ENCODE measurements around the gene DNAJB13.

DNA sequence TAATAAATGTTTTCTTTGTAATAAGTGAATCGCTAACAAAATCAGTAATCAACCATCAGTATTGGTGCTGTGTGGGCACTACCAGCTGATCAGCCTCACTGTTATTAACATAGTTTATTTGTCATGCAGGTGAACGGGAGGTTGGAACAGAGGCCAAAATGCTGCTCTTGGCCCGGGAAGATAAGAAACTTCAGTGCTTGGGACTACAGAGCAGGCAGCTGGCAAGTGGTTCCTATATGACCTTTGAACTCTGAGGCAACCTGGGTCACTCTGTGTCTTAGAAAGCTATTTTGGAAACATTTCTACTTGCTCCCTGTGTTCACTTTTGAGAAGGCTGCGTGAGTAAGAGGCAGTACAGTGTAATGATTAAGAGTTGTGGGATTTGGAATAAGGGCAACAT lies 36.5 kb upstream of the DNAJB13 start:
- TF ChIP-seq, protein P1, sequence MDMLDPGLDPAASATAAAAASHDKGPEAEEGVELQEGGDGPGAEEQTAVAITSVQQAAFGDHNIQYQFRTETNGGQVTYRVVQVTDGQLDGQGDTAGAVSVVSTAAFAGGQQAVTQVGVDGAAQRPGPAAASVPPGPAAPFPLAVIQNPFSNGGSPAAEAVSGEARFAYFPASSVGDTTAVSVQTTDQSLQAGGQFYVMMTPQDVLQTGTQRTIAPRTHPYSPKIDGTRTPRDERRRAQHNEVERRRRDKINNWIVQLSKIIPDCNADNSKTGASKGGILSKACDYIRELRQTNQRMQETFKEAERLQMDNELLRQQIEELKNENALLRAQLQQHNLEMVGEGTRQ (IDR thresholded peaks at IDR 0.05; ENCODE audit: borderline replicate concordance, low read depth, low read length): no peak
- TF ChIP-seq, protein P2, sequence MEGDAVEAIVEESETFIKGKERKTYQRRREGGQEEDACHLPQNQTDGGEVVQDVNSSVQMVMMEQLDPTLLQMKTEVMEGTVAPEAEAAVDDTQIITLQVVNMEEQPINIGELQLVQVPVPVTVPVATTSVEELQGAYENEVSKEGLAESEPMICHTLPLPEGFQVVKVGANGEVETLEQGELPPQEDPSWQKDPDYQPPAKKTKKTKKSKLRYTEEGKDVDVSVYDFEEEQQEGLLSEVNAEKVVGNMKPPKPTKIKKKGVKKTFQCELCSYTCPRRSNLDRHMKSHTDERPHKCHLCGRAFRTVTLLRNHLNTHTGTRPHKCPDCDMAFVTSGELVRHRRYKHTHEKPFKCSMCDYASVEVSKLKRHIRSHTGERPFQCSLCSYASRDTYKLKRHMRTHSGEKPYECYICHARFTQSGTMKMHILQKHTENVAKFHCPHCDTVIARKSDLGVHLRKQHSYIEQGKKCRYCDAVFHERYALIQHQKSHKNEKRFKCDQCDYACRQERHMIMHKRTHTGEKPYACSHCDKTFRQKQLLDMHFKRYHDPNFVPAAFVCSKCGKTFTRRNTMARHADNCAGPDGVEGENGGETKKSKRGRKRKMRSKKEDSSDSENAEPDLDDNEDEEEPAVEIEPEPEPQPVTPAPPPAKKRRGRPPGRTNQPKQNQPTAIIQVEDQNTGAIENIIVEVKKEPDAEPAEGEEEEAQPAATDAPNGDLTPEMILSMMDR (IDR thresholded peaks at IDR 0.05 in 2 of 3, conservative IDR thresholded peaks at IDR 0.05 in 1 of 3; ENCODE audit: control insufficient read depth in 2 of 3, extremely low read depth in 1 of 3, insufficient read depth in 1 of 3, low read depth in 3 of 3, low read length in 3 of 3): no peak
- TF ChIP-seq EZH2 (IDR thresholded peaks at IDR 0.05; ENCODE audit: borderline replicate concordance, control insufficient read depth, low read depth, low read length) (no peak), CHD2 (IDR thresholded peaks at IDR 0.05; ENCODE audit: borderline replicate concordance, low read depth, low read length) (no peak), POLR2AphosphoS5 (IDR thresholded peaks at IDR 0.05; ENCODE audit: low read length) (no peak), TBL1XR1 (IDR thresholded peaks at IDR 0.05; ENCODE audit: low read depth, low read length) (no peak), POLR2A (IDR thresholded peaks at IDR 0.05; ENCODE audit: low read depth, low read length) (no peak), JUND (IDR thresholded peaks at IDR 0.05; ENCODE audit: low read depth, low read length) (no peak), ZNF274 (IDR thresholded peaks at IDR 0.05; ENCODE audit: insufficient read depth, insufficient read length) (no peak), KDM1A (IDR thresholded peaks at IDR 0.05; ENCODE audit: borderline replicate concordance) (no peak)
- TF ChIP-seq, protein P3, sequence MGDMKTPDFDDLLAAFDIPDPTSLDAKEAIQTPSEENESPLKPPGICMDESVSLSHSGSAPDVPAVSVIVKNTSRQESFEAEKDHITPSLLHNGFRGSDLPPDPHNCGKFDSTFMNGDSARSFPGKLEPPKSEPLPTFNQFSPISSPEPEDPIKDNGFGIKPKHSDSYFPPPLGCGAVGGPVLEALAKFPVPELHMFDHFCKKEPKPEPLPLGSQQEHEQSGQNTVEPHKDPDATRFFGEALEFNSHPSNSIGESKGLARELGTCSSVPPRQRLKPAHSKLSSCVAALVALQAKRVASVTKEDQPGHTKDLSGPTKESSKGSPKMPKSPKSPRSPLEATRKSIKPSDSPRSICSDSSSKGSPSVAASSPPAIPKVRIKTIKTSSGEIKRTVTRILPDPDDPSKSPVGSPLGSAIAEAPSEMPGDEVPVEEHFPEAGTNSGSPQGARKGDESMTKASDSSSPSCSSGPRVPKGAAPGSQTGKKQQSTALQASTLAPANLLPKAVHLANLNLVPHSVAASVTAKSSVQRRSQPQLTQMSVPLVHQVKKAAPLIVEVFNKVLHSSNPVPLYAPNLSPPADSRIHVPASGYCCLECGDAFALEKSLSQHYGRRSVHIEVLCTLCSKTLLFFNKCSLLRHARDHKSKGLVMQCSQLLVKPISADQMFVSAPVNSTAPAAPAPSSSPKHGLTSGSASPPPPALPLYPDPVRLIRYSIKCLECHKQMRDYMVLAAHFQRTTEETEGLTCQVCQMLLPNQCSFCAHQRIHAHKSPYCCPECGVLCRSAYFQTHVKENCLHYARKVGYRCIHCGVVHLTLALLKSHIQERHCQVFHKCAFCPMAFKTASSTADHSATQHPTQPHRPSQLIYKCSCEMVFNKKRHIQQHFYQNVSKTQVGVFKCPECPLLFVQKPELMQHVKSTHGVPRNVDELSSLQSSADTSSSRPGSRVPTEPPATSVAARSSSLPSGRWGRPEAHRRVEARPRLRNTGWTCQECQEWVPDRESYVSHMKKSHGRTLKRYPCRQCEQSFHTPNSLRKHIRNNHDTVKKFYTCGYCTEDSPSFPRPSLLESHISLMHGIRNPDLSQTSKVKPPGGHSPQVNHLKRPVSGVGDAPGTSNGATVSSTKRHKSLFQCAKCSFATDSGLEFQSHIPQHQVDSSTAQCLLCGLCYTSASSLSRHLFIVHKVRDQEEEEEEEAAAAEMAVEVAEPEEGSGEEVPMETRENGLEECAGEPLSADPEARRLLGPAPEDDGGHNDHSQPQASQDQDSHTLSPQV (IDR thresholded peaks at IDR 0.05): no peak

All from GM12878 (cell line).